Measurements from ENCODE around the gene MDM2.

- TF ChIP-seq EED (CRISPR knock-in tag; IDR thresholded peaks at IDR 0.05) (no peak), PREB (CRISPR knock-in tag; IDR thresholded peaks at IDR 0.05) (no peak), CTCF (CRISPR knock-in tag; IDR thresholded peaks at IDR 0.05) (no peak), RFX1 (IDR thresholded peaks at IDR 0.05) (no peak), EHMT2 (IDR thresholded peaks at IDR 0.05; ENCODE audit: borderline replicate concordance, low read depth, low read length) (no peak), FOSL1 (CRISPR knock-in tag; IDR thresholded peaks at IDR 0.05; ENCODE audit: borderline replicate concordance) (no peak), ARID3A (IDR thresholded peaks at IDR 0.05; ENCODE audit: low read depth, low read length) (no peak)
Measured at GRCh38 chr12:68790952-68791234, 17.1 kb upstream of the MDM2 start.

Measured in HepG2 (cell line).